HG03565 (cell line): ENCODE data around the gene SREBF1.

Experiments used
- ATAC-seq: cut with Tn5 transposase; IDR thresholded peaks from one replicate; pipeline ENCODE4 v1.9.1; 2021; ENCODE audit warnings: mild to moderate bottlenecking, moderate library complexity; ENCODE audit not compliant: unreplicated experiment

Gene SREBF1

GRCh38 chr17:17797119-17797809, 39.5 kb downstream of the SREBF1 start:
- no peak for ATAC-seq

GRCh38 chr17:17796787-17797061, 40.1 kb downstream of the SREBF1 start:
- no peak for ATAC-seq

GRCh38 chr17:17795946-17796786, 40.6 kb downstream of the SREBF1 start:
- no peak for ATAC-seq

GRCh38 chr17:17795296-17795695, 41.5 kb downstream of the SREBF1 start:
- ATAC-seq = no peak

GRCh38 chr17:17794382-17794781, 42.4 kb downstream of the SREBF1 start:
- no peak for ATAC-seq

- no peak for ATAC-seq
Observed at GRCh38 chr17:17793378-17794214, 43.2 kb downstream of the SREBF1 start.

- ATAC-seq = no peak
Observed at GRCh38 chr17:17792551-17793377, 44.0 kb downstream of the SREBF1 start.

- no peak for ATAC-seq
Observed at GRCh38 chr17:17792037-17792550, 44.7 kb downstream of the SREBF1 start.

- ATAC-seq = no peak
Observed at GRCh38 chr17:17790637-17791464, 45.9 kb downstream of the SREBF1 start.

GRCh38 chr17:17789828-17790636, 46.8 kb downstream of the SREBF1 start:
- no peak for ATAC-seq

- ATAC-seq = no peak
Observed at GRCh38 chr17:17789410-17789809, 47.4 kb downstream of the SREBF1 start.

GRCh38 chr17:17788967-17789366, 47.8 kb downstream of the SREBF1 start:
- no peak for ATAC-seq

GRCh38 chr17:17787568-17787967, 49.2 kb downstream of the SREBF1 start:
- ATAC-seq = no peak

- ATAC-seq = no peak
Observed at GRCh38 chr17:17786998-17787397, 49.8 kb downstream of the SREBF1 start.

- ATAC-seq = no peak
Observed at GRCh38 chr17:17785407-17785806, 51.4 kb downstream of the SREBF1 start.

GRCh38 chr17:17784657-17785267, 52.0 kb downstream of the SREBF1 start:
- ATAC-seq = no peak

- ATAC-seq = no peak
Observed at GRCh38 chr17:17783825-17784656, 52.7 kb downstream of the SREBF1 start.
